Measurements from ENCODE around the gene GPR15LG. TPM values are rescaled to one million over a fixed set of nuclear protein-coding genes. Genes with fewer than 3 reads are reported as not detected.

Gene GPR15LG
- total and polyA plus RNA-seq, 9 donors = 0.31 to 3.6 TPM; not detected in 7

GRCh38 chr10:84191106-84191505 is 17.5 kb downstream of the GPR15LG start:
- no peaks in the 10 kb centered on the region for H3K4me1 ChIP-seq (ENCODE audit: insufficient read depth)
- no peaks in the 10 kb centered on the region for H3K27me3 ChIP-seq
- H3K4me3 ChIP-seq = no peak overlapping the region
- intact Hi-C loops (cut with DNase I) = loop anchor here in 1 of 4 donors (5.0 kb wide), 1 partner anchor 351 kb away; no protein-coding TSS in a partner anchor
- no peak overlapping the region for H3K27ac ChIP-seq
- H3K9me3 ChIP-seq = no peaks in the 10 kb centered on the region
- WGBS, 3 donors = 73 to 84% (median 75%) methylated on average over 5 of the region's 5 CpGs
- DNase-seq = no peak
- H3K36me3 ChIP-seq = no peaks in the 10 kb centered on the region
- no peak for TF ChIP-seq CTCF (IDR thresholded peaks at IDR 0.05)
- no peak for TF ChIP-seq POLR2A (IDR thresholded peaks at IDR 0.05)
- no peak for TF ChIP-seq EP300 (IDR thresholded peaks at IDR 0.05)

- H3K27me3 ChIP-seq = no peaks in the 10 kb centered on the region
- intact Hi-C loops (cut with DNase I) = loop anchor here in 1 of 4 donors (5.0 kb wide), 1 partner anchor 349 kb away; no protein-coding TSS in a partner anchor
- TF ChIP-seq CTCF (IDR thresholded peaks at IDR 0.05) (no peak), POLR2A (IDR thresholded peaks at IDR 0.05) (no peak), EP300 (IDR thresholded peaks at IDR 0.05) (no peak)
- no peak overlapping the region for H3K27ac ChIP-seq
- no peaks in the 10 kb centered on the region for H3K4me1 ChIP-seq (ENCODE audit: insufficient read depth)
- DNase-seq = no peak
- no peaks in the 10 kb centered on the region for H3K36me3 ChIP-seq
- H3K9me3 ChIP-seq = no peaks in the 10 kb centered on the region
- H3K4me3 ChIP-seq = no peak overlapping the region
- WGBS, 3 donors = 85 to 98% (median 95%) methylated on average over 2 of the region's 2 CpGs
These were observed 19.7 kb downstream of the GPR15LG start for GRCh38 chr10:84193327-84193726.

- Histone ChIP-seq H3K36me3 (no peaks in the 10 kb centered on the region), H3K9me3 (no peaks in the 10 kb centered on the region), H3K27me3 (no peaks in the 10 kb centered on the region), H3K4me3 (no peak overlapping the region), H3K4me1 (ENCODE audit: insufficient read depth) (no peaks in the 10 kb centered on the region), H3K27ac (no peak overlapping the region)
- no peak for DNase-seq
- intact Hi-C loops (cut with DNase I) = loop anchor here in 1 of 4 donors (5.0 kb wide), 1 partner anchor 348 kb away; no protein-coding TSS in a partner anchor
- TF ChIP-seq EP300 (IDR thresholded peaks at IDR 0.05) (no peak), POLR2A (IDR thresholded peaks at IDR 0.05) (no peak), CTCF (IDR thresholded peaks at IDR 0.05) (no peak)
- WGBS, 3 donors = 13 to 21% (median 14%) methylated on average over 5 of the region's 5 CpGs
These were observed 20.3 kb downstream of the GPR15LG start for GRCh38 chr10:84193846-84194423.

GRCh38 chr10:84194424-84195043 is 20.9 kb downstream of the GPR15LG start, which contains the start of gene CDHR1:
Gene CDHR1, plus strand, starts transcription at chr10:84194537. Its CDS starts 224 bp downstream, at chr10:84194761.
- Histone ChIP-seq H3K27me3 (no peaks in the 10 kb centered on the region), H3K4me1 (ENCODE audit: insufficient read depth) (no peaks in the 10 kb centered on the region), H3K4me3 (peak within 1 kb of the TSS; percentile 19), H3K27ac (no peak within 1 kb of the TSS), H3K9me3 (no peaks in the 10 kb centered on the region), H3K36me3 (no peaks in the 10 kb centered on the region)
- DNase-seq = no peak
- 1 to 3% (median 1%) methylated on average over 27 to 61 of the region's 61 CpGs for WGBS, 3 donors
- TF ChIP-seq EP300 (IDR thresholded peaks at IDR 0.05) (no peak), POLR2A (IDR thresholded peaks at IDR 0.05) (no peak), CTCF (IDR thresholded peaks at IDR 0.05) (no peak)
- intact Hi-C loops (cut with DNase I) = loop anchor here in 1 of 4 donors (5.0 kb wide), 1 partner anchor 348 kb away; no protein-coding TSS in a partner anchor
